ENCODE results near the gene BATF. TPM values are rescaled to one million over a fixed set of nuclear protein-coding genes. Genes with fewer than 3 reads are reported as not detected.

BATF gene
- total RNA-seq, 1 experiment from 2014 or later, result not detected

DNA sequence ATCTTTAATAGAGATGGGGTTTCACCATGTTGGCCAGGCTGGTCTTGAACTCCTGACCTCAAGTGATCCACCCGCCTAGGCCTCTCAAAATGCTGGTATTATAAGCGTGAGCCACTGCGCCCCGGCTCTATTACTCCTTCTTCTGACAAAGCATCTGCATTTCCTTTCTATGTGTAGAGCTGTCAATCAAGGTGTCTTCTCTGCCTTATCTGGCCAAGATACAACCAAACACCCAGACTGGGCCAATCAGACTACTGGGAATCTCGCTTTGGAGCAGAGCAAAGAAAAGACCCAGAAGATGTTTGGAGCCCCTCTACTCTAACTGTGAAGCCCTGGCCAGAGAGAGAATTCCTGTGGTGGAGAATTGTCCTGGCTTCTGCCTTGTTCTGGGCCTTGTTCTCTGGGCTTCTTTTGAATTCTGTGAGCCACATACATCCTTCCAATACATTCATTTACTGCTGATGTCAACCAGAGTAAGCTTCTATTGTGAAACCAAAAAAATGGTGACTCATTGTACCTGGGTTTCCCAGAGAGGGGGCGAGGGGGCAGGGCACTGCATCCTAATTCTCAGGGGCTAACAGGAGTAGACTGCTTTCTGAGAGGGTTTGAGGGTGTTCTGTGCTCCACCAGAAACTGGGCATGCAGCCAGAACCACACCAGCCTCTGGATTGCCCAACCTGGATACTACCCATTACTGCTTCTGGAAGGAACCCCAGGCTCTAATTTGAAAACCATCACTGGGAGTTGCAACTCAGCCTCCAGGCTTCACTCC lies 37.4 kb downstream of the BATF start:
- DNase-seq (ENCODE audit: low read depth), result peak; percentile 69

DNA sequence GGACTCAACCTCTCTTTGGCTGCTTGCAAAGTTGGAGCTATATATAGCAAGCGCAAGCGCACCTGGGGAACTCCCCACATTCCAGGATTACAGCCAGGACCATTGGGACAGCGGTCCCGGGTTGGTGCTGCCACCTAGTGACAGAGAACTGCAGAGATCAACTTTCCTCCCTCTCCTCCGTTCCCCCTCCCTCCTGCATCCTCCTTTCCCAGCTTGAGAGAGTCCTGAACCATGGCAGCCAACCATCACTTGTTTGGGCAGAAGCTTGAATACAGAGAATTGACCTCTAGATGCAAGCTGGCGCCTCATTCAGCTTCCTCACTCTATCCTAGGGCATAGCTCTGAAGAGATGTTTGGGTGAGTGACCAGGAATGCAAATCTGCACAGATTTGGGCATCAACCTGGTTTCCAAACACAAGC lies 38.8 kb downstream of the BATF start:
- peak; percentile 86 for DNase-seq (ENCODE audit: low read depth)

GRCh38 chr14:75562089-75562488 lies 39.8 kb downstream of the BATF start:
- peak; percentile 43 for DNase-seq (ENCODE audit: low read depth)

DNA sequence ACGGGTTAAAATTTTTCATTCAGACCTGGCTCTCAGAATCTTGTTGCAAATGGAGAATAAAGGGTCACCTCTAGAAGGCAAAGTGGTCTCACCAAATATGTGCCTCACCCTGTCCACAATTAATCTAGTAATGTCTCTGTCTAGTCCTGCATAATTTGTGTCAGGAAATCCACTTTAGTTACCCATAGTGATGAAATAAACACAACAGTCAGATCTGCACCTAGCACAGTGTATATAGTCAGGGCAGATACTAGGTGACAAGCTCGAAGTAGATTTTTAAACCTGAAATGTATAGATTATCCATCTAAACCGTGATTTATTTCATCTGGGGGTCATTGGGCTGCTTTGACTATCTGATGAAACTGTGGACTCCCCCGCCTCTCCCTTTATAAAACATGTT lies 40.2 kb downstream of the BATF start:
- DNase-seq (ENCODE audit: low read depth), result no peak

GRCh38 chr14:75563931-75564330 lies 41.7 kb downstream of the BATF start:
- no peak for DNase-seq (ENCODE audit: low read depth)

DNA sequence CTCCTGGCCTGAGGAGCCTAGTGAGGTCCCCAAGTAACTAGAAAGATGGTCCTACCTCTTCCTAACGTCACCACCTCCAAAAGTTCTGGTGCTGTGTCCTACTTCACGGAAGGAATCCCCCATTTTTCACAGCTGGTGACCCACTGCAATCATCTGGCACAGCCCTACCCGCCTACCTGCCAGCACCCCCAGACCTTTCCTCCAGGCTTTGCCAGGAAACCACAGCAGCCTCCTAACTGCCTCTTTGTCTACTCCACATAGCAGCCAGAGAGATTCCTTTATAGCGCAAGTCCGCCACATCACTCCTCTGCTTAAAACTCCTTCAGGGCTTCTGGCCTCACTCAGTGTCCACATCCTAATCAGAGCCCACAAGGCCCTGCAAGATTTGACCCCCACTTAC lies 42.8 kb downstream of the BATF start:
- no peak for DNase-seq (ENCODE audit: low read depth)

GRCh38 chr14:75566321-75566720 lies 44.1 kb downstream of the BATF start:
- peak; percentile 48 for DNase-seq (ENCODE audit: low read depth)

- DNase-seq (ENCODE audit: low read depth), result no peak
Observed at GRCh38 chr14:75566752-75567151, 44.5 kb downstream of the BATF start.

- DNase-seq (ENCODE audit: low read depth), result no peak
Observed at GRCh38 chr14:75568140-75568539, 45.9 kb downstream of the BATF start.

DNA sequence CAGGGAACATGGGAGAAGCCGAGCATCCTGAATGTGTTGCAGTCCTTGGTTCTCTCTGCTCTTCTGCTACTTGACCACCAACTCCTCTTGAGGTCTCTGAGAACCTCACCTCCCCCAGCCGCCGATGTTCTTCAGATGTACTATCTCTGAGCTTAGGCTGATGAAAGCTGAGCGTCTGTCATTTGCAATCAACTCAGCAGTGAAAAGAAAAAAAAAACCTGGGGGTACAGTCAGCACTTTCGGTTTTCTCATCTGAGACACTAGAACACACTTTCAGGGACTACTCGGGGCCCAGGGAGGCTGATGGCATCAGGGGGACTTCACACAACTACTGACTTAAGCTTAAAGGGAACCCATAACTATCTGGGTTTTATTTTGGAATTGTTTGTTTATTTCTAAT lies 46.5 kb downstream of the BATF start:
- no peak for DNase-seq (ENCODE audit: low read depth)

- DNase-seq (ENCODE audit: low read depth), result no peak
Observed at GRCh38 chr14:75570797-75571196, 48.5 kb downstream of the BATF start.

GRCh38 chr14:75572104-75572503 lies 49.8 kb downstream of the BATF start:
- DNase-seq (ENCODE audit: low read depth), result no peak

DNA sequence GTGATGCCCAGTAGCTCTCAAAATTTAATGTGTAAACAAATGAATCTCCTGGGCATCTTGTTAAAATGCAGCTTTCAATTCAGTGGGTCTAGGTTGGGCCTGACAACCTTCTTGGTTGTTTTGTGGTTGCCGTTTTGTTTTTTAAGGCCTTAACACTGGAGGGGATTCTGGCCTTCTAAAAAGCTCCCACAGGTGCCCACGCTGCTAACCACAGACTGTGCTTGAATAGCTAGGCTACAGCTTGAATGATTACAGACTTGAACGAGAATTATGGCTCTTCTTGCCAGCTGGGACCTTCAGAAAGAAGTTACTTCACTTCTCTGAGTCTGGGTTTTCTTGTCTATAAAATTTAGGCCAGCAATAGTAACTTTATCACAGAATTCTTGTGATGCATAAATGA lies 54.8 kb downstream of the BATF start:
- DNase-seq (ENCODE audit: low read depth), result no peak

GRCh38 chr14:75577729-75578101 lies 55.4 kb downstream of the BATF start:
- DNase-seq (ENCODE audit: low read depth), result peak; percentile 87

GRCh38 chr14:75578102-75578785 lies 56.0 kb downstream of the BATF start, which contains the start of gene FLVCR2:
Gene FLVCR2, plus strand, starts transcription at chr14:75578620. Its CDS starts 353 bp downstream, at chr14:75578973.
- DNase-seq (ENCODE audit: low read depth), result peak; percentile 73

DNA sequence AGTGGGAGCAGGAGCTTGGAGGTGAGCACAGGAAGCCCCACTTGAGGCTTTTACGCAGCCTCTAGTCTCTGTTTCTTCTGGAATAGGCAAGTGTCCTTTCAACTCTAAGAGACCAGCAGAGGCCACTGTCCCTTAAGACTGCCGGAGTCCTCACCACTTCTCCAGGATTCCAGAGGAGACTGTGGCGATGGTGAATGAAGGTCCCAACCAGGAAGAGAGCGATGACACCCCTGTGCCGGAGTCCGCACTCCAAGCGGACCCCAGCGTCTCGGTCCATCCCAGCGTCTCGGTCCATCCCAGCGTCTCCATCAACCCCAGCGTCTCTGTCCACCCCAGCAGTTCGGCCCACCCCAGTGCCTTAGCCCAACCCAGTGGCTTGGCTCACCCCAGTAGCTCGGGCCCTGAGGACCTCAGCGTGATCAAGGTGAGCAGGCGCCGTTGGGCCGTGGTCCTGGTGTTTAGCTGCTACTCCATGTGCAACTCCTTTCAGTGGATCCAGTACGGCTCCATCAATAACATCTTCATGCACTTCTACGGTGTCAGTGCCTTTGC lies 56.6 kb downstream of the BATF start:
- DNase-seq (ENCODE audit: low read depth), result no peak

GRCh38 chr14:75579338-75579864 lies 57.1 kb downstream of the BATF start:
- no peak for DNase-seq (ENCODE audit: low read depth)

- DNase-seq (ENCODE audit: low read depth), result no peak
Observed at GRCh38 chr14:75579882-75580281, 57.6 kb downstream of the BATF start.

- no peak for DNase-seq (ENCODE audit: low read depth)
Observed at GRCh38 chr14:75587388-75587787, 65.1 kb downstream of the BATF start.

DNA sequence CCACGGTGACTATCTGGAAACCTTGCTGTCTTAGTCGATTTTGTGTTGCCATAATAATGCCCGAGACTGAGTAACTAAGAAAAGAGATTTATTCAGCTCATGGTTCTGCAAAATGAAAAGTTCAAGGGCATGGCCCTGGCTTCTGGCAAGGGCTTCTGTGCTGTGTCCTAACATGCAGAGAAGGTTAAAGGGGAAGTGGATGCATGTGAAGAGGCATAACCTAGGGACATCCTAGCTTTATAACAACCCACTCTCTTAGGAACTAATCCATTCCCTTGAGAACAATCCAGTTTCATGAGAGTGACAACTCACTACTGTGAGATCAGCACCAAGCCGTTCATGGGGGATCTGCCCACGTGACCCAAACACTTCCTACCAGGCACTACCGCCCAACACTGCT lies 67.7 kb downstream of the BATF start:
- no peak for DNase-seq (ENCODE audit: low read depth)

DNA sequence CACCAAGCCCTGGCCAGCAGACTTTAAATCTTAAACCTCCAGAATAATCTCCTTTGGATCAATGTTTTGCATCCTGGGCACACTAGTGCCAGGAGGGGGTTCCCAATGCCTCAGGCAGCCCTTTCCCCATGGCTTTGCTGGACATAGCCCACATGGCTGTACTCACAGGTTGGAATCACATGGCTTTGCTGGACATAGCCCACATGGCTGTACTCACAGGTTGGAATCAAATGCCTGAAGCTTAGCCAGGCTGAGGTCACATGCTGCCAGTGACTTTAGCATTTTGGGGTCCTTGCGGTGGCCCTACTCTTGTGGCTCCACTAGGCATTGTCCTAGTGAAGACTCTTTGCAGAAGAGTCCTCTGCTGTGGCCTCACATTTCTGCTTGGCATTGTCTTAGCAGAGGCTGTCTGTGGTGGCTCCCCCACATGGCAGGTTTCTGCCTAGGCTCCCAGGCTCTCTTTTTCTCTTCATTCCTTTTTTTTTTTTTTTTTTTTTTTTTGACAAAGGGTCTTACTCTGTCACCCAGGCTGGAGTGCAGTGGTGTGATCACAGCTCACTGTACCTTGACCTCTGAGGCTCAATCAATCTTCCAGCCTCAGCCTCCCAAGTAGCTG lies 69.2 kb downstream of the BATF start:
- DNase-seq (ENCODE audit: low read depth), result no peak

GRCh38 chr14:75591987-75592575 lies 69.8 kb downstream of the BATF start:
- no peak for DNase-seq (ENCODE audit: low read depth)
